ENCODE data around the gene PGC. TPM values are rescaled to one million over a fixed set of nuclear protein-coding genes. Genes with fewer than 3 reads are reported as not detected.

Gene PGC
- total and polyA plus RNA-seq, 7 donors: 0.07 to 12.6 (median 9.2) TPM; not detected in 4

DNA sequence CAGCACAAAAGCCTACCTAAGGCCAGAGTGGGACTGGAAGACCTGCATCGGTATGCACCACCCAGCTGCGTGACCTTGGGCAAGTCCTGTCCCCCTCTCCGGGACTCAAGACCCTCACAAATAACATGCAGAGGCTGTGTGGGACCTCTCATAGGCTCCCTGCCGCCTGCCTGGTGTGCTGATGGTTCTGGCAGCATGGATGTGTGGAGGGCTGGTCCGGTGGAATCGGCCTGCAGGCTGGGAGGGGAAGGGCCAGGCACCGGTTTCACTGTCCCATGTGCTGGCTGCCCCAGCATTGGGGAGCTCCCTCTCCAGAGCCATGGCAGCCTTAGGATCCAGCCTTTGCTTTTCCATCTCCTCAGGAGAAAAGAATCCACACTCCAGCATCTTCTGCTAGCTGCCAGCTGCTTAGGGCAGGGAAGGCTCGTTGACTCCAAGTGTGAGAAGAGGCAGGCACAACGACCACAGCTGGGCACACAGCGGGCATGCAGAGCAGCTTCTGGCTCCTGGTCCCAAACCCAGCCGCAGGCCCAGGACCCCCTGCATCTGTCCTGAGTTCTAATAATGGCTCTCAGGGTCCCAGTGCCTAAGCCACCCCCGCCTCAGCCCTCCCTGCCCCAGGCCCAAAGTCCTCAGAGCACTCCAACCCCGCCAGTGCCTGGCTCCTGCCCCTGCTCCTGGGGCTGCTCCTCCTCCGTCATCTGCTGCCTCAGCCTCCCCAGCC lies 44.3 kb downstream of the PGC start:
- no peaks in the 10 kb centered on the region for H3K27me3 ChIP-seq
- TF ChIP-seq POLR2AphosphoS5 (IDR thresholded peaks at IDR 0.05) (no peak), EP300 (IDR thresholded peaks at IDR 0.05) (no peak), POLR2A (IDR thresholded peaks at IDR 0.05) (no peak)
- TF ChIP-seq, protein P1, sequence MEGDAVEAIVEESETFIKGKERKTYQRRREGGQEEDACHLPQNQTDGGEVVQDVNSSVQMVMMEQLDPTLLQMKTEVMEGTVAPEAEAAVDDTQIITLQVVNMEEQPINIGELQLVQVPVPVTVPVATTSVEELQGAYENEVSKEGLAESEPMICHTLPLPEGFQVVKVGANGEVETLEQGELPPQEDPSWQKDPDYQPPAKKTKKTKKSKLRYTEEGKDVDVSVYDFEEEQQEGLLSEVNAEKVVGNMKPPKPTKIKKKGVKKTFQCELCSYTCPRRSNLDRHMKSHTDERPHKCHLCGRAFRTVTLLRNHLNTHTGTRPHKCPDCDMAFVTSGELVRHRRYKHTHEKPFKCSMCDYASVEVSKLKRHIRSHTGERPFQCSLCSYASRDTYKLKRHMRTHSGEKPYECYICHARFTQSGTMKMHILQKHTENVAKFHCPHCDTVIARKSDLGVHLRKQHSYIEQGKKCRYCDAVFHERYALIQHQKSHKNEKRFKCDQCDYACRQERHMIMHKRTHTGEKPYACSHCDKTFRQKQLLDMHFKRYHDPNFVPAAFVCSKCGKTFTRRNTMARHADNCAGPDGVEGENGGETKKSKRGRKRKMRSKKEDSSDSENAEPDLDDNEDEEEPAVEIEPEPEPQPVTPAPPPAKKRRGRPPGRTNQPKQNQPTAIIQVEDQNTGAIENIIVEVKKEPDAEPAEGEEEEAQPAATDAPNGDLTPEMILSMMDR (IDR thresholded peaks at IDR 0.05): no peak
- H3K36me3 ChIP-seq: peaks cover 0 to 15% (median 2%) of the 10 kb centered on the region in 4 donors
- H3K4me3 ChIP-seq: no peak overlapping the region
- no peaks in the 10 kb centered on the region for H3K9me3 ChIP-seq
- WGBS, 2 donors: 88 to 91% methylated on average over 14 of the region's 14 CpGs
- H3K4me1 ChIP-seq: peaks cover 0 to 67% (median 55%) of the 10 kb centered on the region in 4 donors
- H3K27ac ChIP-seq: peak overlapping the region in 2 of 4 donors; percentile 26 to 92
- no peak for DNase-seq
- intact Hi-C loops (cut with DNase I): no loop called here

DNA sequence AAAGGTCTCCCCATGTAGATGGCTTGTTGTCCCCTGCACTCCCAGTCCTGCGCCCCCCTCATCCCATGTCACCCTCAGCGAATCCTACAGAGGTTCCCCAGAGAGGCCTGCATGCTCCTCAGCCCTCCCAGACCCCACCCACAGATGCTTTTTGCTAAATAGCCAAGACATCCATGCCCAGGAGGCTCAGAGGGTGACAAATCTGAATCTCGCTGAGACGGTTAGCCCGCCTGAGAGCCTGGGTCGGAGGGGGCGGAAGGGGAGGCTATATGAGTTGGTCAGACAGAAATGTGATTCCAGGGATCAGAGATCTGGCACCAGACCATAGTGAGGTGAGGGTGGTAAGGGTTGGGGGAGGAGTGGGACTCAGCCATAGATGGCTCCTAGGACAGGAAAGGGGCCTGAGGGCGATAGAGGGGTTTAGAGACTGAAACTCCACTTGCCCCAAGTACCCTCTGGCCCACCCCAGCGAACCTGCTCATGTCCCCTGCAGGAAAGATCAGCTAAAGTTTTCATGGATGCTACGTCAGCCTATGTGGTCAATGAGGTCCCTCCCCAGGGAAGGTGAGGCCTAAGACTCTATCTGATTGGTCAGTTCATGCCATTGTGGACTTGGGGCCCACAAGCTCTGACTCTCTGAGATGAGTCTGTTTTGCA lies 45.0 kb downstream of the PGC start:
- TF ChIP-seq EP300 (IDR thresholded peaks at IDR 0.05): no peak
- TF ChIP-seq POLR2A (IDR thresholded peaks at IDR 0.05): no peak
- TF ChIP-seq, protein P1 (IDR thresholded peaks at IDR 0.05): no peak
- TF ChIP-seq POLR2AphosphoS5 (IDR thresholded peaks at IDR 0.05): no peak
- Histone ChIP-seq H3K4me3 (no peak overlapping the region), H3K4me1 (peaks cover 0 to 60% (median 48%) of the 10 kb centered on the region in 4 donors), H3K27me3 (no peaks in the 10 kb centered on the region), H3K27ac (peak overlapping the region in 1 of 4 donors; percentile 26), H3K9me3 (no peaks in the 10 kb centered on the region), H3K36me3 (peaks cover 0 to 16% (median 2%) of the 10 kb centered on the region in 4 donors)
- WGBS, 2 donors: 97% methylated on average over 10 of the region's 10 CpGs
- DNase-seq: no peak
- intact Hi-C loops (cut with DNase I): no loop called here

DNA sequence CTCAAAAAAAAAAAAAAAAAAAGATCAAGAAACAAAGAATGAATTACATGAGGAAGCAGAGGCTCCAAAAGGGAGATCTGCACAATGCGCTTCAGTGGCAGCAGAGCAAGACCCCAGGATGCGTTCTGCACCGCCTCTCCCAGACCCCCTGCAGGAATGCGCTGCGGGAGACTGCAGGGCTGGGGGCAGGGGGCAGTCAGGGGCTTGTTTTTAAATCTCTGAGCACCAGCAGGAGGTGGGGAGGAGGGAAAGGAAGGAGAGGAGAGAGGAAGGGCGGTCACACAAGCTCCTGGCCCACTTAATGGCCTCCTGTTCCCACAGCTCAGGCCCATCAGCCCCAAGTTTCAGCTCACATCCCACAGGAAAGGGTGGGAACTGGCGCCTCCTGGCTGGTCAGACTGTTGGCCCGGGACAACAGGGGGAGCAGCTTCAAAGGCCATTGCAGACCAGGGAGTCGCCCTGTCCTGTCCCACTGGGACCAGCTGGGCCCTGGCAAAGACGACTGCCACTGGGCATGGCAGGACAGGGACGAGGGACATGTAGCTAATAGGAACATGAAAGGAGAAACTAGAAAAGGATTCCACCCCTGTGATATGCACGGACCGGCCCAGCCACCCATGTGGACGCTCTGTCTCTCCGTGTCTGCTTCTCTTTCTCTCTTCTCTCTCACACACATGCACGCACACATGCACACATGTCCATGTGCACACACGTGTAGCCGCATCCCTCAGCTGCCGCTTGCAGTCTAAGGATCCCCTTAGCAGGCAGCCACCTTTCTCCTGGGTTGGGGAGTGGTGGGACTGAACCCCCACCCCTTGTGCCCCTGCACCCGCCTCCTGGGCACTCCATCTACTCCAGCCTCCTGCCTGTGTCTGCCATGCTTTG lies 46.5 kb downstream of the PGC start:
- H3K4me3 ChIP-seq: no peak overlapping the region
- 88 to 90% methylated on average over 20 of the region's 20 CpGs for WGBS, 2 donors
- H3K27ac ChIP-seq: no peak overlapping the region
- H3K9me3 ChIP-seq: no peaks in the 10 kb centered on the region
- intact Hi-C loops (cut with DNase I): no loop called here
- H3K27me3 ChIP-seq: no peaks in the 10 kb centered on the region
- peaks cover 0 to 45% (median 33%) of the 10 kb centered on the region in 4 donors for H3K4me1 ChIP-seq
- DNase-seq: no peak
- TF ChIP-seq, protein P1 (IDR thresholded peaks at IDR 0.05): no peak
- TF ChIP-seq EP300 (IDR thresholded peaks at IDR 0.05) (no peak), POLR2A (IDR thresholded peaks at IDR 0.05) (no peak), POLR2AphosphoS5 (IDR thresholded peaks at IDR 0.05) (no peak)
- peaks cover 0 to 16% (median 2%) of the 10 kb centered on the region in 4 donors for H3K36me3 ChIP-seq

DNA sequence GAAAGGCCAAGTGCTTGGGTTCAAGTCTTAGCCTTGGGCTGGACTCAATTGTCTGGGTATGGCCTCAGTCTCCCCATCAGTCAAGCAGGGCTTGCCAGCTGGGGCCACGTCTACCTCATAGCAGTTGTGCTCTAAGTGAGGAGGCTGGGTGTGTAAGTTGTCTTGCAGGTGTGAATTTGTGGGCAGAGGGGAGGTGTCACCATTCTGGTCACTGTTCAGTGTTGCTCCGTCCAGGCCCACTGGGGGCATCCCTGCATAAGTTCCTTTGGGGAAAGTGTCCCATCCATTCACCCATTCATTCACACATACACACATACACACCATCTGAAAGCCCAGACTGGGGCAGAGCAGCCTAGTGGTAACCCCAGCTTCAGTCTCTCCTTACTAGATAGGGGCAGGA lies 48.1 kb downstream of the PGC start:
- Histone ChIP-seq H3K36me3 (peaks cover 0 to 16% (median 2%) of the 10 kb centered on the region in 4 donors), H3K27me3 (no peaks in the 10 kb centered on the region), H3K9me3 (no peaks in the 10 kb centered on the region), H3K27ac (peak overlapping the region in 2 of 4 donors; percentile 19 to 29), H3K4me1 (peaks cover 0 to 31% (median 18%) of the 10 kb centered on the region in 4 donors), H3K4me3 (no peak overlapping the region)
- intact Hi-C loops (cut with DNase I): no loop called here
- TF ChIP-seq EP300 (IDR thresholded peaks at IDR 0.05) (no peak), POLR2AphosphoS5 (IDR thresholded peaks at IDR 0.05) (no peak), POLR2A (IDR thresholded peaks at IDR 0.05) (no peak)
- 91 to 93% methylated on average over 2 of the region's 2 CpGs for WGBS, 2 donors
- DNase-seq: no peak

Measured in sigmoid colon (tissue), 7 donors.